HepG2 (cell line): Measurements from ENCODE around the gene SEMA4F. TPM values are rescaled to one million over a fixed set of nuclear protein-coding genes. Genes with fewer than 3 reads are reported as not detected.

ENCODE experiments used
- AFF4 ChIP-seq: sonication (generic); formaldehyde crosslinking; IDR thresholded peaks from 2 replicates; pipeline ENCODE4 v1.4.0; 2020; ENCODE audit warnings: missing genetic modification reagents
- FLYWCH1 ChIP-seq: sonication (generic); formaldehyde crosslinking; IDR thresholded peaks from 2 replicates; pipeline ENCODE4 v1.8.1; 2023; ENCODE audit warnings: mild to moderate bottlenecking, missing genetic modification reagents
- FOSL1 ChIP-seq: sonication (generic); formaldehyde crosslinking; IDR thresholded peaks from 2 replicates; pipeline ENCODE4 v1.9.0; 2021; ENCODE audit warnings: missing genetic modification reagents, borderline replicate concordance
- GTF2F1 ChIP-seq: fragments of 150-350 bp; IDR thresholded peaks from 2 replicates; pipeline ENCODE4 v1.6.1; 2014; ENCODE audit warnings: low read length
- HNRNPL ChIP-seq: fragments of 200-400 bp; formaldehyde crosslinking; IDR thresholded peaks from 2 replicates; pipeline ENCODE4 v1.6.1; 2017; ENCODE audit warnings: mild to moderate bottlenecking, low read depth, low read length
- HOXA9 ChIP-seq: sonication (generic); formaldehyde crosslinking; IDR thresholded peaks from 2 replicates; pipeline ENCODE4 v1.8.1; 2022; ENCODE audit warnings: missing genetic modification reagents, mild to moderate bottlenecking, moderate library complexity, borderline replicate concordance
- JUN ChIP-seq: sonication (generic); formaldehyde crosslinking; IDR thresholded peaks from 2 replicates; pipeline ENCODE4 v1.4.0; 2020; ENCODE audit warnings: mild to moderate bottlenecking, missing genetic modification reagents
- LBX2 ChIP-seq: sonication (generic); formaldehyde crosslinking; IDR thresholded peaks from 2 replicates; pipeline ENCODE4 v1.5.0; 2020; ENCODE audit warnings: missing genetic modification reagents, mild to moderate bottlenecking, borderline replicate concordance
- NFYC ChIP-seq: IDR thresholded peaks from 2 replicates; pipeline ENCODE4 v1.6.1; 2016; ENCODE audit warnings: missing genetic modification reagents, missing compliant biosample characterization
- PHF8 ChIP-seq: sonication (generic); formaldehyde crosslinking; IDR thresholded peaks from 2 replicates; pipeline ENCODE4 v1.5.0; 2020; ENCODE audit warnings: missing genetic modification reagents
- POLR2AphosphoS5 ChIP-seq: IDR thresholded peaks from 2 replicates; pipeline ENCODE4 v1.6.1; 2012; ENCODE audit warnings: low read depth, low read length
- SALL1 ChIP-seq: sonication (generic); formaldehyde crosslinking; IDR thresholded peaks from 2 replicates; pipeline ENCODE4 v1.8.0; 2022; ENCODE audit warnings: mild to moderate bottlenecking, missing genetic modification reagents
- SNAPC2 ChIP-seq: sonication (generic); formaldehyde crosslinking; IDR thresholded peaks from 2 replicates; pipeline ENCODE4 v1.8.1; 2022; ENCODE audit warnings: mild to moderate bottlenecking, missing genetic modification reagents
- SP1 ChIP-seq, 2 experiments: fragments of 450-650 bp in 1 of 2; sonication (generic) in 1 of 2; formaldehyde crosslinking in 1 of 2; IDR thresholded peaks; 2 replicates each; pipeline versions ENCODE4 v1.4.0 to v1.6.1; 2016 to 2020; ENCODE audit warnings: missing genetic modification reagents in 1 of 2
- ZNF251 ChIP-seq: sonication (generic); formaldehyde crosslinking; IDR thresholded peaks from 2 replicates; pipeline ENCODE4 v1.9.0; 2021; ENCODE audit warnings: mild to moderate bottlenecking, missing genetic modification reagents
- ZNF337 ChIP-seq: sonication (generic); formaldehyde crosslinking; IDR thresholded peaks from 2 replicates; pipeline ENCODE4 v1.5.1; 2020; ENCODE audit warnings: missing genetic modification reagents, low read depth, mild to moderate bottlenecking, borderline replicate concordance
- ZNF431 ChIP-seq: sonication (generic); formaldehyde crosslinking; IDR thresholded peaks from 2 replicates; pipeline ENCODE4 v1.9.0; 2022; ENCODE audit warnings: missing genetic modification reagents, low read depth, mild to moderate bottlenecking, borderline replicate concordance
- ZNF446 ChIP-seq: sonication (generic); formaldehyde crosslinking; IDR thresholded peaks from 2 replicates; pipeline ENCODE4 v1.5.0; 2020; ENCODE audit warnings: mild to moderate bottlenecking, missing genetic modification reagents
- ZNF574 ChIP-seq: sonication (generic); formaldehyde crosslinking; IDR thresholded peaks from 2 replicates; pipeline ENCODE4 v1.4.0; 2020; ENCODE audit warnings: missing genetic modification reagents
- ZNF607 ChIP-seq: sonication (generic); formaldehyde crosslinking; IDR thresholded peaks from 2 replicates; pipeline ENCODE4 v1.5.1; 2020; ENCODE audit warnings: missing genetic modification reagents, mild to moderate bottlenecking, borderline replicate concordance
- ZNF740 ChIP-seq: sonication (generic); formaldehyde crosslinking; IDR thresholded peaks from 2 replicates; pipeline ENCODE4 v1.4.0; 2020; ENCODE audit warnings: missing genetic modification reagents
- ZNF749 ChIP-seq: sonication (generic); formaldehyde crosslinking; IDR thresholded peaks from 2 replicates; pipeline ENCODE4 v1.8.0; 2022; ENCODE audit warnings: mild to moderate bottlenecking, missing genetic modification reagents, moderate library complexity, borderline replicate concordance
- polyA plus RNA-seq, 8 experiments: library from polyadenylated mRNA; depleted of rRNA in 3 of 8; stranded (reverse) in 7 of 8; unstranded in 1 of 8; fragments of >200 nt; fragmentation: Illumina TruSeq in 4 of 8; extraction: Trizol in 4 of 8; gene quantifications; 2 replicates each; pipeline versions ENCODE4 v1.2.1 to v1.2.3, GENCODE V29; 2011 to 2016; ENCODE audit warnings: low read depth in 4 of 8, missing spikeins in 1 of 8, mixed read lengths in 1 of 8; ENCODE audit not compliant: insufficient read depth in 1 of 8
- total RNA-seq, 5 experiments: library from RNA; depleted of rRNA; stranded (reverse); fragments of >200 nt; fragmentation: Illumina TruSeq; extraction: Trizol; gene quantifications; 2 replicates each; pipeline ENCODE4 v1.2.3, GENCODE V29; 2016; ENCODE audit warnings: low read depth in 1 of 5

The SEMA4F gene
- total and polyA plus RNA-seq, 2 of the 13 experiments (the other 11 are each of a cell fraction or from before 2014, with no cell fraction given), result 7.1 to 10.3 TPM

- TF ChIP-seq ZNF574 (CRISPR knock-in tag), result peak; percentile 80
- no peak for TF ChIP-seq ZNF251
- no peak for TF ChIP-seq ZNF446 (CRISPR knock-in tag)
- TF ChIP-seq FLYWCH1, result no peak
- no peak for TF ChIP-seq POLR2AphosphoS5
- TF ChIP-seq PHF8 (CRISPR knock-in tag), result peak; percentile 43
- TF ChIP-seq GTF2F1, result no peak
- TF ChIP-seq HNRNPL, result no peak
- TF ChIP-seq ZNF337 (CRISPR knock-in tag), result no peak
- no peak for TF ChIP-seq LBX2 (CRISPR knock-in tag)
- TF ChIP-seq ZNF431 (CRISPR knock-in tag), result no peak; the same call in 1 of the 2 replicates
- peak; percentile 91 for TF ChIP-seq ZNF607 (CRISPR knock-in tag)
- no peak for TF ChIP-seq HOXA9 (CRISPR knock-in tag)
- TF ChIP-seq ZNF749 (CRISPR knock-in tag), result peak; percentile 67; the same call in 1 of the 2 replicates
- TF ChIP-seq JUN, result 0 out of 2 replicates have a peak, but pooled peaks have one; percentile 36
- no peak; the same call in 1 of the 2 replicates for TF ChIP-seq NFYC
- peak; percentile 92 for TF ChIP-seq ZNF740 (CRISPR knock-in tag)
- no peak for TF ChIP-seq SP1 (IDR thresholded peaks at IDR 0.05)
- TF ChIP-seq SP1 (CRISPR knock-in tag; IDR thresholded peaks at IDR 0.05), result peak; percentile 9; the same call in 1 of the 2 replicates
- no peak; the same call in 1 of the 2 replicates for TF ChIP-seq SNAPC2 (CRISPR knock-in tag)
- TF ChIP-seq AFF4 (CRISPR knock-in tag), result no peak
- TF ChIP-seq FOSL1 (CRISPR knock-in tag), result no peak
- peak; percentile 76 for TF ChIP-seq SALL1 (CRISPR knock-in tag)
Observed at GRCh38 chr2:74715081-74715791, 61.2 kb downstream of the SEMA4F start (continued).
